ENCODE data around the gene COQ8A. TPM values are rescaled to one million over a fixed set of nuclear protein-coding genes. Genes with fewer than 3 reads are reported as not detected.
"Not testable (repeated sequence)": the region's sequence is repeated elsewhere in the genome, so short reads cannot be mapped to it uniquely, and the experiment has no call there.

COQ8A gene
- total RNA-seq, 1 donor from 2014 or later: 109 TPM

DNA sequence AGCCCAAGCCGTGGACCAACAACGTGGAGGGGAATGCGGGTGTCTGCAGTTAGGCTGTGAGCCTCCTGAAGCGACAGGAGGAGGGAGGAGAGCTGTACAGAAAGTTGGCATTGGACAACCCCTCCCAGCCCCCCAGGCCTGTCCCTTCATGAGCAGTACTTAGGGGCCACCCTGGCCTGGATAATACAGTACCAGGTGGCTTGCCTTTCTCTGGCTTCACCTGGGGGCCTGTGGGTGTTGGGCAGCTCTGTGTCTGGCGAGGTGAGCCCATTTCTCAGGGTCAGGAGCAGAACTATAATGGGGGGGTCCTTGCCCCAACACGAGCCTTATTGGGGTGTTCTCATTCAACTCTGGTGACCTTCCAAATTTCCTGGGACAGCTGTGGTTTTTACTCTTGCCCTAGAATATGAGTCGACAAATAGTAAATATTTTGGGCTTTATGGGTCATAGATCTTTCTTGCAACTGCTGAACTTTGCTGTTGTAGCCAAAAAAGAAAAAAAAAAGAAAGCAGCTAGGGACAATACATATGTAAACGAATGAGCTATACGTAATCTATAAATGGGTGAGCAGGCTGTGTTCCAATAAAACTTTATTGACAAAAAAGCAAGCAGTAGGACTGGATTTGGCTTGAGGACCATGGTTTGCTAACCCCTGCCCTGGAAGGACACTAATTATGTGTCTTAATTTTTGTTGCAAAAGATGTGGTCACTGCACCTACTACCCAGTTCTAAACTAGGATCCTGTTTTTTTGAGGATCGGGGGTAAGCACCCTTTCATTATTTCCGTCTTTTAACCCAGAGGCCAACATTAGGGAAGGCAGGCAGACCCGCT, 11.4 kb downstream of the COQ8A start:
- peak; percentile 7 for DNase-seq (ENCODE audit: low spot score)

GRCh38 chr1:226952118-226952441, 12.0 kb downstream of the COQ8A start:
- peak; percentile 8 for DNase-seq (ENCODE audit: low spot score)

DNA sequence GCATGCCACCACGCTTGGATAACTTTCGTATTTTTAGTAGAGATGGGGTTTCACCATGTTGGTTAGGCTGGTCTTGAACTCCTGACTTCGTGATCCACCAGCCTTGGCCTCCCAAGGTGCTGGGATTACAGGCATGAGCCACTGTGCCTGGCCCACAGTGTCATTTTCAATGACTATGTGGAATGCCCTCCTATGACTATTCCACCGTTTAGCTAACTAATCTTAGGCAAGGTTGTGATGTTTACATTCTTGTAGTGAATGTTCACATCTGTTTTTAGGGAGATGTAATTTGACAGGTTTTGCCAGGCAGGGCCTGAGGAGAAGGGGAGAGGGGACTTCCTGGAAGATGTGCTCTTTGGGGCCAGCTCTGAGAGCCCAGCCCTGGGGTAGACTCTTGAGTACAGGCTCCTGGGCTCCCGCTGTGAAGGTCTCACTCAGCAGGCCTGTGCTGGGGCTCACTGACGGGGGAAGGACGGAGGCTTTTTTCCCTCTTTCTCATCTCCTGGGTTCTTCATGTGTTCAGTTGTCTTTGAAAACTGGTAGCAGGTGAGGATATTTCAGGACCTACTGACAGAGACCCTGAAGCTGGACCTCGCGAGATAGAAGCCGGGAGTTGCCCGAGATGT, 13.2 kb downstream of the COQ8A start:
- DNase-seq (ENCODE audit: low spot score): no peak

DNA sequence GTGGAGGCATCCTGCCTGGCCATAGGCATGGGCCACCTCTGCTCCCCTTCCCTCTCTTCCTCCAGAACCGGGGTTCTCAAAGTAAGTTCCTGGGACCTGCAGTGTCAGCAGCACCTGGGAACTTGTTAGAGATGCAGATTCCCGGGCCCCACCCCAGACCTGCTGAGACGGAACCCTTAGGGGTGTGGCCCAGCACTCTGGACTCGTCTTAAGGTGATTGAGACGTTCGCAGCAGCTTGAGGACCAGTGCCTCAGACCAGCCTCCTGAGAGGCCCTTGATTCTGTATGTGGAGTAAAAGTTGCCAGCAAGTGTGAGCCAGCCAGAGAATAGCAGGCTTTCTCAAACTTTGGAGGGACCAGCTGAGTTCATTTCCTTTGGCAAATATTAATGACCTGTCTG, 14.2 kb downstream of the COQ8A start:
- DNase-seq (ENCODE audit: low spot score): no peak

DNA sequence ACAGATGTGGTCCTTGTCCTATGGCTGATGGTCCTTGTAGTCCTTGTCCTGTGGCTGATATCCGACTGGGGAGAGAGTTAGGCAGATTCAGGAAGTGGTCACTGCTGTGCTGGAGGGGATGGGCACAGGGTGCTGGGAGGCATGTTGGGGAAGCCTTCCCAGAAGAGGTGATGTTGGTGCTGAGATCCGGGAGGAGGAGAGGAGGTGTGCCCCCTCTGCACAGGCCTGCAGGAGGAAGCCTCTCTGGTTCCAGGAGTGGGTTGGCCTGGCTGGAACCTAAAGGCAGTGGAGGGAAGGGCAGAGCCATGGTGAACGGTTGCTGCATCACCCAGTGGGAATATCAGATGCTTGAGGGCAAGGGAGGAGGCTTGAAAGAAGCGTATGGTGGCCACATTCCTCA, 14.7 kb downstream of the COQ8A start:
- no peak for DNase-seq (ENCODE audit: low spot score)

DNA sequence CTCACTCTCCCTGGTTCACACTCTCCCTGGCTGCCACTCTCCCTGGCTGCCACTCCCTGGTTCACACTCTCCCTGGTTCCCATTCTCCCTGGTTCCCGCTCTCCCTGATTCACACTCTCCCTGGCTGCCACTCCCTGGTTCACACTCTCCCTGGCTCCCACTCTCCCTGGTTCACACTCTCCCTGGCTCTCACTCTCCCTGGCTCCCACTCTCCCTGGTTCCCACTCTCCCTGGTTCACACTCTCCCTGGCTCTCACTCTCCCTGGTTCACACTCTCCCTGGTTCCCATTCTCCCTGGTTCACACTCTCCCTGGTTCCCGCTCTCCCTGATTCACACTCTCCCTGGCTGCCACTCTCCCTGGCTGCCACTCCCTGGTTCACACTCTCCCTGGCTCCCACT, 15.8 kb downstream of the COQ8A start:
- not testable (repeated sequence) for DNase-seq (ENCODE audit: low spot score)

DNA sequence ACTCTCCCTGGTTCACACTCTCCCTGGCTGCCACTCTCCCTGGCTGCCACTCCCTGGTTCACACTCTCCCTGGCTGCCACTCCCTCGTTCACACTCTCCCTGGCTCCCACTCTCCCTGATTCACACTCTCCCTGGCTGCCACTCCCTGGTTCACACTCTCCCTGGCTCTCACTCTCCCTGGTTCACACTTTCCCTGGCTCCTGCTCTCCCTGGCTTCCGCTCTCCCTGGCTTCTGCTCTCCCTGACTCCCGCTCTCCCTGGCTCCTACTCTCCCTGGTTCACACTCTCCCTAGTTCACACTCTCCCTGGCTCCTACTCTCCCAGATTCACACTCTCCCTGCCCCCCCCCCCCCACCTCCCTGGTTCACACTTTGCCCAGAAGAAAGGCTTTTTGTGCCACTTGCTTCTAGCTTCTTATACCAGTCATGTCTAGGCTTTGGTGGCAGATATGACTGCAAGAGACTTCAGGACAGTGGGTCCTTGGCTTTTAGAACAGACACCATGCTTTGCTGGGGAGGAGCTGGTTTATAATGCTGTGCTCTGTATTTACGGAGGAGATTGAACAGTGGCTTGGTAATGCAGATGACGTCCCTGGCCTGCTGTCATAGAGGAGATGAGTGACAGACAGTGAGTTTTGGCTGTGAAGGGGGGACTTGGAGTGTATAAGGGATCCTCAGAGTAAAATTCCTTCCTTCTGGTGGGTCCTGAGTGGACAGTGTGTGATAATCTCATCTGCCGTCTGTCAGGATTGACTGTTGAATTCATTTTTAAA, 17.0 kb downstream of the COQ8A start:
- no peak for DNase-seq (ENCODE audit: low spot score)

DNA sequence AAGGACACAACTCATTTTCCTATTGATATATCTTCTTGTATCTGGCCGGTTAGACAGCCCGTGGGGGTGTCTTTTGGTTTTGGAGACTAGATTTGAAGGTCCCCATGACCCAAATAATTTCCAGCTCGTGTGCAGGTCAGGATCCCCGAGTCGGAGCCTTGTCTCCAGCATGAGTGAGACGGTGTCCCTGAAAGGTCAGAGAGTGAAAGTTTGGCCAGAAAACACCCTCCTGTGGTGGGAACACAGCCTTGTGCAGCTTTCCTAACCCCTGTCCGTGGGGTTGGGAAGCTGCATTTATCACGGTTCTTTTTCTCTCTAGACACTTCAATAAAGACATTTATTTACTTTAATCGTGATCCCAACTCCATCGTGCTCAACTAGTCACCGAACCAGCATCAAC, 17.6 kb downstream of the COQ8A start:
- DNase-seq (ENCODE audit: low spot score): no peak

GRCh38 chr1:226958300-226958699, 18.2 kb downstream of the COQ8A start:
- DNase-seq (ENCODE audit: low spot score): no peak

DNA sequence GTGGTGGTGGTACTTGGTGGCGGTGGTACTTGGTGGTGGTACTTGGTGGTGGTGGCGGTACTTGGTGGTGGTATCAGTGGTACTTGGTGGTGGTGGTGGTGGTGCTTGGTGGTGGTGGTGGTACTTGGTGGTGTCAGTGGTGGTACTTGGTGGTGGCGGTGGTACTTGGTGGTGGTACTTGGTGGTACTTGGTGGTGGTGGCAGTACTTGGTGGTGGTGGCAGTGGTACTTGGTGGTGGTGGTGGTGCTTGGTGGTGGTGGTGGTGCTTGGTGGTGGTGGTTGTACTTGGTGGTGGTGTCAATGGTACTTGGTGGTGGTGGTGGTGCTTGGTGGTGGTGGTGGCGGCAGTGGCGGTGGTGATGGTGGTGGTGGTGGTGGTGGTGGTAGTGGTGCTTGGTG, 20.2 kb downstream of the COQ8A start:
- DNase-seq (ENCODE audit: low spot score): no peak

DNA sequence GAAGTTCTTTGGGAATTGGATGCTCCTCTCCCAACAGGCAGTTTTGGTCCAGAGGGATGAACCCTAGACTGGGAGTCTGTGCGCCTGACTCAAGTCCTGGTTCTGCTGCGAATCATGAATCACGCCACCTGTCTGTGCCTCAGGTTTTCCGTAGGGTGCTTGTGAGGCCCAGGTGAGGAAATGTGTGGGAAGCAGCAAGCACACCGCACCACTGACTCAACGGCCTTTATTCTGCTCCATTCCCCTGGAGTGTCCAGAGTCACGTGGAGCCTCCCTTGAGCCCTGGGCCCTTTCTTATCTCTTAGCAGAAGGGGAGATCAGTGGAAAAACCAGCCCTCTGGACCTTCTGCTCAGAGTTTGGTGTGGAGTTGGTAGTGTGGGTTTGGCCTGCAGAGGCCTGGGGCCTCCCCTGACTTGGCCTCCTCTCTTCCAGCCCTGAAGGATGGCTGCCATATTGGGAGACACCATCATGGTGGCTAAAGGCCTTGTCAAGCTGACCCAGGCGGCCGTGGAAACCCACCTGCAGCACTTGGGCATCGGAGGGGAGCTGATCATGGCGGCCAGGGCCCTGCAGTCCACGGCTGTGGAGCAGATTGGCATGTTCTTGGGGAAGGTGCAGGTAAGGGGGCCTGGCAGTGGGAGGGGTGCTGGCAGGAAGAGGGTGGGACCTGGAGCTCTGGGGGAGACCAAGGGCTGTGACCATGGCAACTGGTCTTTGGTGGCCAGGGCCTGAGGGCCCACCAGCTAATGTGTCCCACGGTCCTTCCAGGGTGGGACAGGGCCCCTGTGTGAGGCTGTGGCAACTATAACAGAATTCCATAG, 21.1 kb downstream of the COQ8A start:
- DNase-seq (ENCODE audit: low spot score): no peak

DNA sequence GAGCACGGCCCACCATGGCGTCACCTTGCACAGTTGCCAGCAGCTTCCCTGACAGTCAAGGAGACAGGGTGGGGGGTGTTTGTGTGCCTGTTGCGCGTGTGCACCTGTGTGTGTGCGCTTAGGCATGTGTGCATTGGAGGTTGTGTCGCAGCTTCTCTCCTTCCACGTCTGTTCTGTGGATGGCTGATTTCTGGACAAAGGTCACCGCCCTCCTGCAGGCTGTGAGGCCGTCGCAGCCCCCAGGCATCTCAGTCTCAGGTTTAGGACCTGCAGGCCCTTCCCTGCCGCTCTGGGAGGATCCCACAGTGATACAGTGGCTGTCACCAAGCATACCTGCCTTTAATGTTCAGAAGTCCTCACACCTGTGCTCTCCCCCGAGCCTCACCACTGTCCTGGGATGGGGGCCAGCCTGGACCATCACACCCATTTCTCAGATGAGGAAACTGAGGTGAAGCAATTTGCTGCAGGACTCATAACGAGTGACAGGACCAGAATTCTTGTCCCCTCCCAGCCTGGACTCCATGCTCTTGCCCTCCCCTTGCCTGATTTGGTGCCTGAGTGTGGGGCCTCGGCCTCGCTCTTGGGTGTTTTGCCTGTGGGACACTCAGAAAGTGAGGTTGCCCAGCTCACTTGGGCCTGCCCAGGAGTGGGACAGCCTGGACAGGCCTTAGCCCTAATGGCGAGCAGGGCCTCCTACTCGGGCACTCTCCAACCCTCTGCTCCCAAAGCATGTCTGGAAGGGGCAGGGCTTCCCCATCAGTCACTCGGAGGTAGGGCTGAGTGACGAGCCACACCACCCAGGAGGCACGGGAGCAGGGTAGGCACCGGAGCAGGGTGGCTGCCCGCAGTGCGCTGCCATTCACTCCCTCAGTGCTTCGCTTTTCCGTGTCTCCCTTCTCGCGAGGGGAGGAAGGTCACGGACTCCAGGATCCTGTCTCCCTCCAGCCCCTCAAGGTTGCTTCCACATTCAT, 22.6 kb downstream of the COQ8A start:
- no peak for DNase-seq (ENCODE audit: low spot score)

DNA sequence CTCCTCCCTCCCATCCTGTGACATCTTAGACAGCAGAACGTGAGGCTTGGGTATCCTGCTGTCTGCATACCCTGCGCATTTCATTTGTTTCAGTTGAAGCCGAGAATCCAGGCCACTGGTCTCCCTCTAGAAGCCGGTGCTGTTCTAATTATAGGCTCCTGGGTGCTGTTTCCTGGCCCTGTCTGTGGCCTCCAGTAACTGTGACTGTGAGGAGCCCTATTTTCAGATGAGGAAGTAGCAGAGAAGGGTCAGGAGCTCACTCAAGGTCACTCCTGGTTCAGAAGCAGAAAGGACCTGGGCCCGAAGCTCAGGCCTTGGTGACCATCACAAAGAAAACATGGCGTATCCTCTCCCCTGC, 24.0 kb downstream of the COQ8A start:
- DNase-seq (ENCODE audit: low spot score): no peak

DNA sequence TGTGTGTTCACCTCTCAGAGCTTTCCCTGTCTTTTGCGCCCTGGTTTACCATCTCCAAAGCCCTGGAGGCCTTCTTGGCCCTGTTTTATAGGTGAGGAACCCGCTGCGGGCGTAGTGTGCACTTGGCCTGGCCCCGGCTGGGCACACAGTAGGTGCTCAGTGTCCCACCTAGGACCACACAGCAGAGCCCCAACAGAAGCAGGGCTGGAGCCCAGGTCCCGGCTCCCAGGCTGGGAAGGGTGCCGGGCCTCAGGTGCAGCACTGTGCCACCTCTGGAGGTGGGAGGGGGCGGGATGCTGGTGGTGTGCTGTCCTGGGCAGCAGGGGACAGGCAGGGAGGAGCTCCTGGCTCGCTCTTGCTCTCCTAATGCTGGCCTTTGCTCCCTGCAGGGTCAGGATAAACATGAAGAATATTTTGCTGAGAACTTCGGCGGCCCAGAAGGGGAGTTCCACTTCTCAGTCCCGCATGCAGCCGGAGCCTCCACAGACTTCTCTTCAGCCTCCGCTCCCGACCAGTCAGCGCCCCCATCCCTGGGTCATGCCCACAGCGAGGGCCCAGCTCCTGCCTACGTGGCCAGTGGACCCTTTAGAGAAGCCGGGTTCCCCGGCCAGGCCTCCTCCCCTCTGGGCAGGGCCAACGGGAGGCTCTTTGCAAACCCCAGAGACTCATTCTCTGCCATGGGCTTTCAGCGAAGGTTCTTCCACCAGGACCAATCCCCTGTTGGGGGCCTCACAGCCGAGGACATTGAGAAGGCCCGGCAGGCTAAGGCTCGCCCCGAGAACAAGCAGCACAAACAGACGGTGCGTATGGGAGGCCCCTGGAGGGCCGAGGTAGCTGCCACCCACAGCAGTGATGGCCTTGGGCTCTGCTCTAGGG, 24.8 kb downstream of the COQ8A start:
- no peak for DNase-seq (ENCODE audit: low spot score)

DNA sequence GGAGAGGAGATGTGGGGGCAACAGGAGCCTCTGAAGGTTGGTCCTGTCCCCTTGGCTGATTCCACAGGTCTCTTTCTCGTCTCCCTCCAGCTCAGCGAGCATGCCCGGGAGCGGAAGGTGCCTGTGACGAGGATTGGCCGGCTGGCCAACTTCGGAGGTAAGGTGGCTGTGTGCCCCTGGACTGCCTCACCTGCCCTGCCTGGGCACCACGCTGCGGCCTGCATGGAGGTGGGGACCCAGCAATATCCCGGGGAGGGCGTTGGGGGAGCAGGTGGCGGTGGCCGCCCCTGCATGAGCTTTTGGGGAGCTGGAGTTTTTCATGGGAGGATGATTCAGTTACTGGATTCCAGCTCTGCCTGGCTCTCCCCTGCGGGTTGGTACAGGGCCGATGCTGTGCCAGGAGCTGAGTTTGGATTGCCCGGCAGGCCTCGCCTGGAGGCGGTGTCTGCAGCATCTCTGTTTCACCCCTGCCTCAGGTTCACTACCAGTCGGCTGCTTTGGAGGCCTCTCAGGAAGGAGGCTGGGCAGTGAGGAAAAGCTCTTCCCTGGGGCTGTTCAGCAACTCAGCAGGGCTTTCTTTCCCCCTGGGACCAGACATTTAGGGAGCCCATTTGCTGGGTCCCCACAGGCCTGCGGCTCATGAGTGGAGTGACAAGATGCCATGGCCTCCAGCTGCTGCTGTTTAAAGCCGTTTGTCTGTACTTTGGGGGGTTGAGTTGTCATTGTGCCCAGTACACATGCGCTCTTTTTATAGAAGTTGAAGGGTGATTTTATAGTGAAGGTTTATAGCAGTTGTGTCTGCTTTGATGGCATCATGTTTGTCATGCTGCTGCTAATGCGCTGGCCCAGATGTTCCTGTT, 25.7 kb downstream of the COQ8A start:
- DNase-seq (ENCODE audit: low spot score): no peak

DNA sequence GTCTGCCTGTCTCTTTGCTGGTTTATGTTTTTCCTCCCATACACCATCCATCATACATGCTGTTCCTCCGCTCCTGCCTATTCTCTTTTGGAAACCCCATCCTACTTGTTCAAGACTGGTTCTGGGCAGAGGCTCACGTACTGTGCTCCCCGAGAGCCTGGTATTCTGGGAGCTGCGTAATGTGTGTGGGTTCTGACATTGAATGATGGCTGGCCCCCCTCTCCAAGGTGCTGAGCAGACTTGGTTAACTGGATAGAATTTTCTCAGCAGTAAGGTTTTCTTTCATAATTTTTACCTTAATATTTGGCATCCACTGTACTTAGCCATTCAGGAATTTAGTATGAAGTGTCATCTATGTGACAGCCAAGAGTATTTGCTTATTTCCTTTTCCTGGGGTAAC, 26.6 kb downstream of the COQ8A start:
- no peak for DNase-seq (ENCODE audit: low spot score)

DNA sequence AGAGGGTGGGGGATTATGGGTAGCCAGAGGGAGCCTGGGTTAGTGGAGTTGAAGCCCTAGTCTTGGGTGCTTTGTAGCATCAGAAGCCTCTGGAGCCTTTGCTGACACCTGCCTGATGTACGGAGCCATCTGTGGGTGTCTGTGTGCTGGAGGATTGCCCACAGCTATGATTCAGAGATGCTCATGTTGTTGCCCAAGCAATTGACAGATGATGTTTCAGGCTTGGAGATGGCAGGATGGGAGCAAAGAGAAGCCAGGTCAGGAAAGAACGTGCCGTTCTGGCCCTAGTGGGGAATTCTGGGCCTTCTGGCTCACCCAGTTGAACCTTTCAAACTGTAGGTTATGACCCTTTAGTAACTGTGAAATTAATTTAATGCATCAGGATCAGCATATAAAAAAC, 27.6 kb downstream of the COQ8A start:
- no peak for DNase-seq (ENCODE audit: low spot score)

GRCh38 chr1:226971765-226972164, 31.7 kb downstream of the COQ8A start:
- no peak for DNase-seq (ENCODE audit: low spot score)

- DNase-seq (ENCODE audit: low spot score): no peak
Observed at GRCh38 chr1:226972931-226973330, 32.8 kb downstream of the COQ8A start.
